Measurements from ENCODE around the gene DUS2.

Gene DUS2

DNA sequence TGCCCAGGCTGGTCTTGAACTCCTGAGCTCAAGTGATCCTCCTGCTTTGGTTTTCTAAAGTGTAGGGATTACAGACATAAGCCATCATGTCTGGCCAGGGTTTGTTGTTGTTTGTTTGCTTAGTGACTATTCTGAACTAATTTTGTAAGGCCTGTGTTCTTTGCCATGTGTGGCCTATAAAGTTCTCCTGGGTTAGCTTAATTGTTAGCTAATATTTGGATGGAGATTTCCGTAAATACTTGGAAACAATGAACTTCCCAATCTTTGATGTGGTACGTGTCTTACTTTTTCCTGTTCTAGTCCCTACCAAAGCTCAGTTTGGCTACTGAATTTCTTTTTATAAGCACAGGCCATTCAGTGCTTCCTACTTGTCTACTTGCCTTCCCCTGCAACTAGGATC is 24.9 kb downstream of the DUS2 start:
- DNase-seq, result no peak

DNA sequence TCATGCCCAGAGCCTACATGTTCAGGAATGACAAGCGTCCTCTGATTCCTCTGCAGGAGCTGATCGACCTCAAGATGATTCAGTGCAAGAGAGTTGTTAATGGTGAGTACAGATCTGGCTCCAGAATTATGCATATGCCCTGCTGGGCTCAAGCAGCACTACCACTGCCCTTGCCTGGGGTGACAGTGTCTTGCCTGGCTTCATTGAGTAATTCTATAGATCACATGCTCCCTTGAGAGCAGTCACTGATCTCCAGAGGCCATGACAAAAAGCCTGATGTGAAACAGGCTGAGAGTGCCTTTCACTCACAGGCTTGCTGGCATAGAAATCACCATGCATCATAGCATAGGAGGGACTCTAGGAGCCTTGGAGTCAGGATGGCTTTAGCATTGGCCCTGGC is 26.4 kb downstream of the DUS2 start:
- DNase-seq, result no peak

DNA sequence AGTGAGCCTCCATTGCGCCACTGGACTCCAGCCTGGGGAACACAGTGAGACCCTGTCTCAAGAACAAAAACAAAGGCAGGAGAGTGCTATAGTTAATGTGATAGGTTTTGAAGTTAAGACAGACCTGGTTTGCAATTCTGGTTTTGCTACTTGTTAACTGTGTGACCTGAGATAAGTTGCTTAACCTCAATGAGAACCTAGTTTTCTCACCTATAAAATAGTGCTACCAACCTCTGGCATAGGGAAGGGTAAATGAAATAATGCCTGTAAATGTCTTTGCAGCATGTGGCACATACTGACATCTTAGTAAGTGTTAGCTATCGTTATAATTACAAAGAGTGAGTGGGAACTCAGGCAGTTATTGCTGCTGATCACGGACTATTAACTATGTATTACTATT is 32.3 kb downstream of the DUS2 start:
- DNase-seq, result no peak

DNA sequence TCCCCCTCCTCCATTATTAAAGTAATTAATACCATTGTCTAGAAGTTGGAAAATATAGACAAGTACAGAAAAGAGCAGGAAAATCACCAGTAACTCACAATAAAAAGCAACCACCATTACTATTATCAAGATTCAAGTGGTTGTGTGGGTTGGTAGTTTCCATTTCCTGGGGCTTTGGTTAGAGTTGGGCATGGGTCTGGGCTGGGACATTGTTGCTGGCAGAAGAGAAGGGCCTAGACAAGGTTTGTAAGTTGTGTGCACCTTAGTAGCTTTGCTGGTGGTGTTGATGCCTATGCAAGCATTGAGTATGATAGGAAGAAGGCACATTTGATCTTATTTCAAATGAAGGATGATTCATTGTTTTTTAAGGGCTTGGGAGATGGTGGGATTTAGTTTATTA is 36.7 kb downstream of the DUS2 start:
- DNase-seq, result no peak

DNA sequence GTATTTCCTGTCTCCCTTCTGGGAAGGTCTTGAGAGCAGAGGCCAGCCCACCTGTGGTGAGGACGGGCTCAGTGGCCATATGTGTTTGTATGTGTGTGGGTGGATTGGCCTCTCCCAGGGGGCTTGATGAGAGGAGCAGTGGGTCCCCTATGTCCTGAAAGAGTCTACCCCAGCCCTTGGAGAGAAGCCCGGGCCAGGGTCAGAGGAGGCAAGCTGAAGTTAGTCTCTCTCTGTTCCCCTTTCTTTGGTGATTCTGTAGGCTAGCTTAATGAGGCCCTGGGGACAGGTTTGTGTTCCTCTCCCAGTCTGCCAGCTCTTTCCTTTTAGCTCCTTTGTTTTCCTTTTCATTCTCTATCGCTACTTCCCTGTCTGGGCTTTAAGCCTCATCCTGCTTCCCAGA is 38.3 kb downstream of the DUS2 start:
- no peak for DNase-seq

DNA sequence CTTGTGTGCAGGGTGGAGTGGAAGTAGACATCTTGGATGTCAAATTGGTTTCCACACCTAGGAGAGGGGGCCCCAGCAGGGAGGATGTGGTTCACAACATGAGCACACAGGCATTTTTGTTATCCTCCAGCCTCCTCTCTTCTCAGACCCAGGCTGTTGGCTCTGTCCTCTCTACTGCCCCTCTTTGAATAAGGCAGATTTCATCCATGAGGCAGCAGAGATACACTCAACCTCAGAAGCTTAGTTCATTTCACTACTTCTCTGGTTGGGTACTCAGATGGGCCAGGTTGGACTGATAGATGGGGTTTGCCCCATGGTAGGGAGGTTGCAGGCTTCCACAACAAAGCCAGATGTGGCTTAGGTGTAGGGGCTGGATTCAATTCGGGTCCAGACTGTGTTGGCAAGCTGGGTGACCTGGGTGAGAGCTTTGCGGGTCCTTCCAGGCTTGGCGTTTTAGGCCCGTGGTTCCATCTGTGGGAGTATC is 39.9 kb downstream of the DUS2 start:
- peak; percentile 61 for DNase-seq

DNA sequence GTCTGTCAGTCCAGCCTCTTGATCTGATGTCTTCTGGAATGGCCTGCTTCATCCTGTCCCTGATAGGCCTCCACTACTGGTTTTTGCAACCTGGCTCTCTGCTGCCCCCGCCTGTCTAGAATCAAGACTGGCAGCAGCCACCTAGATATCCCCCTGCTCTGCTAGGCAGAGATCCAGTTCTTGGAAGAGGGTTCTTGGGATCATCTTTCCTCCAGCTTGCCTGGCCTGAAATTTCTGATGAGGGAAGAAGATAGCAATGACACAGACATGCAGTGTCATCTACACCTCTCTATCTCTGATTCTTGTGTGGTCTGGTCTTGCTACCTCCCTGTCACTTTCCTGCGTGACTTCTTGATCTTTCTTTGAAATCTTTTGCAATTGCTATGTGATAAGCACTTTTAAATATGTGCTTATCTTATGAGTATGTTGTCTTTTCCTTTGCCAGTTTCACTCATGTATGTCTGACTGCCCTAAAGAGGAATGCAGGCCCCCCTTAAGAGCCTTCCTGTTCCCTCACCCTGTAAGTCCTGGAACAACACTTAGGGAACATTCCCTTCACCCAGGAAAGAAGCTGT is 41.8 kb downstream of the DUS2 start:
- peak; percentile 70 for DNase-seq

DNA sequence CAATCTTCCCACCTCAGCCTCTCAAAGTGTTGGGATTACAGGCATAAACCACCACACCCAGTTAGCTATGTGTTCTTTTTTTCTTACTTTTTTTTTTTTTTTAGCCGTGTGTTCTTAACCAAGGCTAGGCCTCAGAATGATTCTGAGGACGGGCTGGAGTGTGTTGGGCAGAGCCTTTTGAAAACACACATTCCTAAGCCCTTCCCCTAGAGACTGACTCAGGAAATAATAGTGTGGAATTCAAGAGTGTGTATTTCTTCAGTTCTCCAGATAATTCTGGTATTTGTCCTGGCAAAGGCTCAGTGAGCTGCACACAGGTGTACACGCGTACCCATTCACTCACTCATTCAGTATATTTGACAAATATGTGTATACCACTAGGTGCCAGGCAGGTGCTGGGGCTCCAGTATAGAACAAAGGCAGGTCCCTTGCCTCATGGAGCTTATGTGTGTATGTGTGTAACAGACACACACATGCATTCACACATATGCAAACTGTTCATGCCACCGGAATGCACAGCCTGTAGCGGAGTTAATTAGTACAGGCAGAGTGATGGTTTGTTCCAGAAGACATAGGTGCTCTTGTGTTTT is 42.7 kb downstream of the DUS2 start:
- no peak for DNase-seq

DNA sequence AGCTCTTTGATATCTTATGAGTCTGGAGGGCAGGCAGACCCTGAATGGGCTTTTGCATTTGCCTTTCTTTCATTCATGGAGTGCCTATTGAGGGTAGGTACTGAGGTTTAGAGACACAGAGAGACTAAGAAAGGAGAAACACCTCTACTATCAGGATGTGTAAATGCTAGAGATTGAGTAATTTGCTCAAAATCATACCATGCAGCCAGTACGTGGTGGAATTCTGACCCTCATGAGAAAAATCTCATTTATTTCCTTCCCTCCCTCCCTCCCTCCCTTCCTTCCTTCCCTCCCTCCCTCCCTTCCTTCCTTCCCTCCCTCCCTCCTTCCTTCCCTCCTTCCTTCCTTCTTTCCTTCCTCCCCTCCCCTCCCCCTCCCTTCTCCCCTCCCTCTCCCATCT is 43.7 kb downstream of the DUS2 start:
- no peak for DNase-seq

DNA sequence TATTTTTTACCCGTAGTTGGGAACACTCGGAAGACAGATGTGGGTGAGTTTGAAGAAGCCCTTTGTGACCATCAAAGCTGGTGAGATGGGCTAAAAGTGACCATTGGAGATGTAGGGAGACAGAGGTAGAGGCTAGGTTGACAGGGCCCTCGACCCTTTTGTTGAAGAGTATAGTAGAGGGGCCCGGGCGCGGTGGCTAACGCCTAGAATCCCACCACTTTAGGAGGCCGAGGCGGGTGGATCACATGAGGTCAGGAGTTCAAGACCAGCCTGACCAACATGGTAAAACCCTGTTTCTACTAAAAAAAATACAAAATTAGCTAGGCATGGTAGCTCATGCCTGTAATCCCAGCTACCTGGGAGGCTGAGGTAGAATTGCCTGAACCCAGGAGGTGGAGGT is 45.8 kb downstream of the DUS2 start:
- DNase-seq, result no peak

DNA sequence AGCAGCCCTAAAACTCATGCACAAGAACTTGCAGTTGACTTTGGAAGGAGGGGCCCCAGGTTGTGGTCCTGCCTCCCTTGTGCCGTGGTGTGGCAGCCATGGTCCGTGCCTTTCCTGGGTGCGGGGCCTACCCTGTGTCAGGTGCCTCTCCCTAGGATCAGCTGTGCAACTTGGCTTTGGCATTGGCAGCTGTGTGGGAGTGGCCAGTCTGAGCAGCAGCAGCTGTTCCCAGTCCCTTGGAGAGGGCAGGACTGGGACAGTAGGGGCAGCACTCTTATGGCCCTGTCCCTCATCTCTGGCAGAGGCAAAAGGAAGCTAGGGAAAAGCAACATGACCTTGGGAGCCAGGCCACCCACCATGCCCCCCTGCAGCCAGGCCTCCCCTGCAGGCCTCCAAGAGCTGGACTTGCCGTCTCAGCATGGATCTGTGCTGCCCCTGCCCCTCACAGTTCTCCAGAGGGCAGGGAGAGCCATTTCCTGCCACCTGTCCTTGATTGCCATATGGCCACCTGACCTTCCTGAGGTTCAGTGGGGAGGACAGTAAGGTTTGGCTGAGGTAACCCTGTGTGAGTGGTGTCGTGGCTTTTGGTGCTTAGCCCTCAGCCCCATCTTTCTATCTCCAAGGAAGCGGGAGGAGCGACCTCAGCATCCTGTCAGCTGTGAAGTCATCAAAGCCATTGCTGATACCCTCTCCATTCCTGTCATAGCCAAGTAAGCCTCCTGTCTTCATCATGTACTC is 46.6 kb downstream of the DUS2 start:
- DNase-seq, result peak; percentile 39

DNA sequence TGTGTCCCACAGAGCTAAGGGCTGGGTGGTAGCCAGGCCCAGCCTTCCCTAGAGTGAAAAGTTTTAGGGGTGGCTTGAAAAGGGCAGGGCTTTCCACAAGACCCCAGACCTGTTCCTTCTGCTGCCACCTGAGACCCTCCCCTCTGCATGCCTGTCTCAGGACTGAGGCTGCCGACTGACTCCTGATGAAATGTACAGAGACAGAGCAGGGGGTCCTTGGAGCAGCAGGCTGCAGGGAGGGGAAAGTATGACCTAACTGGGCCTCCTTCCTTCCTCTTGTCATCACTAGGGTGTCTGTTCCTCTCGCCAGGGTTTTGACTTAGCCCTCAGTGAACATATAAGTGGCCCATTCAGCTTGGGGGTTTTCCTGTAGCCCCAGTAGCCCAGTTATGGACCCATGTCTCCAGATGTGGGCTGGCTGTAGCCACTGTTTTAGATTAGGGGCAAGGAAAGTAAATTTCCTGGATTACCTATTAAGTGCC is 47.2 kb downstream of the DUS2 start:
- DNase-seq, result no peak

DNA sequence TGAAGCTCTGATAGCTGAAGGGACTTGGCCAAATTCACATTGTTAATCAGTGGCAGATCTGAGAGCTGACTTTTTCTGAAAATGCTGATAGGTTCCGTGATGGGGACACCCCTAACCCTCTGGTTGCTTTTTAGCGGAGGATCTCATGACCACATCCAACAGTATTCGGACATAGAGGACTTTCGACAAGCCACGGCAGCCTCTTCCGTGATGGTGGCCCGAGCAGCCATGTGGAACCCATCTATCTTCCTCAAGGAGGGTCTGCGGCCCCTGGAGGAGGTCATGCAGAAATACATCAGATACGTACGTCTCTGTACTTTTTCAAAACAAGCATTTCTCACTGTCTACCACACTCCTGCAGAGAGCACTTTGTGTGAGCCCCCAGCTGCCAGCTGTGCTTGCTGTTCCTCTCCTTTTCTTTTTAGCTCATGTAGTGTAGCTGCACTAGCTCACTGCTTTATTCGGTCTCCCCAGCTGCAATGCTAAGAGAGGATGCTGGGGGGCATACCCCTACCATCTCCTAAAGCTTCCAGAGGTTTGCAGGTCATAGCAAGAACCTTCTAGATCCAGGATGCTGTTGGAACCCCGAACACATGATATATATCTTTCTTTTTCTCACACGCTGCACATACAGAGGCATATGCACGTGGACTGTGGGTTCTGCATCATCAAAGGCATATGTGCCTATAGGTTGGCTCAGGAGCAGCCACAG is 47.9 kb downstream of the DUS2 start:
- no peak for DNase-seq

DNA sequence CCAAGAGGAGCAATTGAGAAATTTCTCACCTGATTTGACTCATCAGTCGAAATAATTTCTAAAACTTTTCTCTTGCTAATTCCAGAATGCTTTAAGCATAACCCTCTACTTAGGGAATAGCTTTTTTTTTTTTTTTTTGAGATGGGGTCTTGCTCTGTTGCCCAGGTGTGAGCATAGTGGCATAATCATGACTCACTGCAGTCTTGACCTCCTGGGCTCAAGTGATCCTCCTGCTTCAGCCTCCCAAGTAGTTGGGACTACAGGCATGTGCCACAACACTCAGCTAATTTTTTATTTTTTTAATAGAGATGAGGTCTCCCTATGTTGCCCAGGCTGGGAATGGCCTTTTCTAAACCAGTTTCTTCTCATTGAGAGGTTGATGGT is 48.4 kb downstream of the DUS2 start:
- DNase-seq, result no peak

DNA sequence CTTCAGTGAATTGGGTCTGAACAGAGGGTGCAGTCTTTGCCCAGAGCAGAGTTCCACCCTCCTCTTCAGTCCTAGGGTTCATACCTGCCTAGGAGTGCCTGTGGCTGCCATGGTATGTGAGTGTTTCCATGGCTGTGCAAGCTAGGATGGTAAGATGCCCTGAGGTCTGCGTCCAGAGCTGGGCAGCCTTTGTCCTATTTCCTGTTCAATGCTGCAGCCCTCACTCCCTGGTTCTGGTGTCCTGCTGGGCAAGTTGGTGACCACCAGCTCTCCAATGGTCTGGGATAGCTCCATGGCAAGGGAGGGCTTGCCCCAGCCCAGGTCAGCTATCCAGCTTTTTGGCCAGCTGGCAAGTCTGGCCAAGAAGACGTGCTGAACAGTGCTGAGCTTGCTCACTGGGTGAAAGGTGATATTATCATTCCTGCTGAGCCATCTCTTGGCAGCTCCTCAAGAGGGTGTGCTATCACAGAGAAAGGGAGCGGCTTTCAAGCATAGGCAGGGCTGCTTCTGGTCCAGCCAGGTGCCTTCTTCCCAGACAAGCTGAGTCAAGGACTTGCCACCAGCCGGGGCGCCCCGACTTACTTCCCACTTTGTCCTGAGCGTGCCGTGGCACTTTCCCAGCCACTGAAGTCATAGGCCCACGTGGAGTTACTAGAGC is 49.1 kb downstream of the DUS2 start:
- no peak for DNase-seq

DNA sequence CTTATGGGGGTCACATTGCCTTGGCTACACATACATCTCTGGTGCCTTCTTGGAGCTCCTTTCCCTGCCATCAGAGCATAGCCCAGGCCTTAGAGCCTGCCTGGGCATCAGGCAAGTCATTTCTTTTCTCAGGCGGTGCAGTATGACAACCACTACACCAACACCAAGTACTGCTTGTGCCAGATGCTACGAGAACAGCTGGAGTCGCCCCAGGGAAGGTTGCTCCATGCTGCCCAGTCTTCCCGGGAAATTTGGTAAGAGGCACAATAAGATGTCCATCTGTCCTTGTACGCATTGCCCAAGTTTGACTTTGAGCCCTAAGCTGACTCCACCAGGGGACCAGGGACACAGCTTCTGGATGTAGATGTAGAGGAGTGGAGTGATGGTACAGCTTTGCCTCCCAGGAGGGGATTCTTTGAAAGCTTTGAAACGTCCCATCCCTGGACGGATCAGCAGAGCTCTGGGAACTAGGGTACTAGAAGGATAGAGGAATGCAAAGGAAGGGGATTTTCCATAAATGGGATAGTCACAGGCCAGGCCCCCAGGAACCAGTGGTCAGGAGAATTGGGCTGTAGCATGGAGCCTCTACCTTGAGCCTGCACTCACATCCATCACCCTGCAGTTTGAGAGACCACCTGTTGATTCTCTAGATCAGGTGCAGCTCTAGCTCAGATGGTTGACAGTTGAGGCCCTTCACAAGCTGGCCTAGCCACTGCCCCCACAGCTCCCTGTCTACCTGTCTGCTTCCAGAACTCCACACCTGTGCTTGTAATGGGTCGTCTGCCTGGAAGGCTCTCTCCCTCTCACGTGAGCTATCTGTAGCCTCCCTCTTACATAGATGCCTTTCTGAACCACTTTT is 51.0 kb downstream of the DUS2 start:
- DNase-seq, result no peak

DNA sequence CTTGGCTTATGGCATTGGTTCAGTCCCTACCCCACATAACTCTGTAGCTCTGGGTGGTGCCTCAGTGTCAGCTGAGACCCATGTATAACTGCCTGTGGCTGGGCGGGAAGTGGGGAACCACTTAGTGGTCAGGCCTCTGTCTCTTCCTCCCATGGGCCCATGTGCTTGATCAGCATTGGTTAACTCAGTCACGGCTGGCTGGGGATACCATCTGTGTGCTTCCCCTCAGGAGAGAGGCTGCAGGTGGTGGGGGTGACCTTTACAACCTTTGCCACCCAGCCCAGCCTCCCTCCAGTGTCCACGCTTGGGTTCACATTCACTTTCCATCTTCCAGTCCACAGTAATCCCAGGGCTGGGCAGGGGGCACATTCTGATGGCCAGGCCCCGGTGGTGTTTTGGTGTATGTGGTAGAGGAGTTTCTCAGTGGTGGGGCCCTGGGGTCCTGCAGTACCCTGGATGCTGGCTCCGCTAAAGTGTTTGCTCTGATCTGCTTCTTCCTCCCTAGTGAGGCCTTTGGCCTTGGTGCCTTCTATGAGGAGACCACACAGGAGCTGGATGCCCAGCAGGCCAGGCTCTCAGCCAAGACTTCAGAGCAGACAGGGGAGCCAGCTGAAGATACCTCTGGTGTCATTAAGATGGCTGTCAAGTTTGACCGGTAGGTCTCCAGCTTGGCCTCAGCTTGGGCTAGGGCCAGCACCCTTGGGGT is 51.9 kb downstream of the DUS2 start:
- DNase-seq, result peak; percentile 69

DNA sequence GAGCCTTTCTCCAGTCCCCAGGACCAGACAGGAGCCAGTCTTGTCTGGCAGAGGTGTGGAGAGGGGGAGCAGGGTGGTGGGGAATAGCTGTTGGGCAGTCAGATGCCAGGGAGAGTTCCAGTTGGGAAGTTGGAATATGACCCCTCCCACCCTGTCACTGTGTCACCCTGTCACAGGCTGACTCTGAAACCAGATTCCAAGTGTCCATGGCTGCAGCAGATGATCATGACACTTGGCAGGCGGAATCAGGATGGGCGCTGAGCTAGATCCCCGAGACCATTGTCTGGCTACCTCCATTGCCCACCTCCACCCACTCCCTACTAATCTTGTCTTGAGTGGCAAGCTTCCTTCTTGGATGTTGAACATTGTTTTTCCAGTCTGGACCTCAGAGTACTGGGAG is 52.9 kb downstream of the DUS2 start:
- DNase-seq, result no peak

DNA sequence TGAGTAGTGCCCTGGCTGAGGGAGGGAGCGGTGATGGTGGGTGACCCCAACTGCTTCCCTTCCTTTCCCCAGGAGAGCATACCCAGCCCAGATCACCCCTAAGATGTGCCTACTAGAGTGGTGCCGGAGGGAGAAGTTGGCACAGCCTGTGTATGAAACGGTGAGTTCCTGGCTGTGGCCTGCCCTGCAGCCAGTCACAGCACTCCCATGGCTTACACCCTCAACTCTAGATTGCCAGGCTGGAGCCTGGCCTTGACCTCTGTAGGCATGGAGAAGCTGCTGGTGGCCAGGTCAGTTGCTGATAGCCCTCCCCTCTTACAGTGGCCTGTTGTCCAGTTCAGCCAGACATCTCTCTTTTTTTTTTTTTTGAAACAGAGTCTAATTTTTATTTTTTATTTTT is 53.5 kb downstream of the DUS2 start:
- no peak for DNase-seq

DNA sequence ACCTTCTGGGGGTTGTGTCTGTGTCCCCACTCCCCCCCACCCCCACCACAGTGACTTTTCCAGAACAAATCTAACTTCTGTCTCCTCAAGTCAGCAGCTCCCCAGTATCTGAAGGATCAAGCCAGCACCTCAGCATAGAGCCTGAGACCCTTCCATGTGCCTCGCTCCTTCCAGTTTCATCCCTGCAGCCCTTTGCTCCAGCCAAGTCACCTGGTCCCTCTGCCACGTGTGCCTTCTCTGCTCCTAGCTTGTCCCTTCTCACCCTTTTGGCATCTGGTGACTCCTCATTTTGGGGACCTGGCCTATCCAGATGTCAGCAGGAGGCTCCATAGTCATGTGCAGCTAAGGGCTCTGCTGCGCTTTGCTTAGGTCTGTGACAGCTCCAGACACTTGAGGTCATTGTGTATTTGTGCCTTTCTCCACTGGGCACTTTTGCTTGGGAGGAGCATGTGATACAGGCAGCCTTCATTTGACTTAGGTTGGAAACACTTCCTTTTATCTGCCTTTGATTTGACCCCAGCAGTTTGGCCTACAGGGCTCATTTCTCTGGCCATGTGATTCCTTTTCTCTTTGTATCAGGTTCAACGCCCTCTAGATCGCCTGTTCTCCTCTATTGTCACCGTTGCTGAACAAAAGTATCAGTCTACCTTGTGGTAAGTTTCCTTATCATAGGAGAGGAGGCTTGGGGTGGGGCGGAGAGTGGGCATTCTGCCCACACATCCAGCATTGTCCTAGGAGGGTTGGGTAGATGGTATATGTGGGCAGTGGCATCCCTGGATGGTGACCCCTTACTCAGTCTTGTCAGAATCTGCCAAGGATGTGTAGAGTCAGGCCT is 55.0 kb downstream of the DUS2 start:
- no peak for DNase-seq
